ENCODE measurements around the gene SLC30A7. TPM values are rescaled to one million over a fixed set of nuclear protein-coding genes. Genes with fewer than 3 reads are reported as not detected.

SLC30A7 gene
- polyA plus RNA-seq, 4 donors, result 2.0 to 22.1 (median 4.0) TPM

DNA sequence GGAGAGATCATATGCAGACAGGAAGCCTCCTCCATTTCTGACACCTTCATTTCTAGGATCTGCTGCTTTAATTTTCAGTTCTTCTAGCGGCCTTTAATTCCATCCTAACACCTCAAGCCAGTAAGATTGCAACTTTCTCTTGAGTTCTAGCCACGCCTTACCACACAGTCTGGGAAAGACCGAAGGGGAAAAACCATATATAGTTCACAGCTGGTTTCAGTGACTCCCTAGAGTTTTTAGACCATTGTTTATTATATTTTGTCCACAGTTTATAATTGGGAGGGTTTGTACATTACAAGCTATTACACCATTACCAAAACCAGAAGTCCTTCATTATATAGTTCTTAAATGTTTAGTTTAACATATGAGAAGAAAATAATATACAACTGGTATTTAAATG, 92.2 kb downstream of the SLC30A7 start:
- H3K4me3 ChIP-seq (ENCODE audit: low read depth in 1 of 3, low read length in 3 of 3), result no peak overlapping the region
- no peak for FAIRE-seq
- WGBS, 3 donors, result 75 to 96% (median 80%) methylated on average over 3 of the region's 3 CpGs
- H3K9me3 ChIP-seq (ENCODE audit: control insufficient read depth in 2 of 2, insufficient read depth in 1 of 2, low read depth in 1 of 2, low read length in 1 of 2), result no peaks in the 10 kb centered on the region
- DNase-seq, result peak in 1 of 2 donors; percentile 11
- no peaks in the 10 kb centered on the region for H3K4me1 ChIP-seq (ENCODE audit: control insufficient read depth in 3 of 3, insufficient read depth in 2 of 3, low read depth in 1 of 3, low read length in 2 of 3)
- peaks cover 2 to 8% (median 6%) of the 10 kb centered on the region in 3 donors for H3K36me3 ChIP-seq (ENCODE audit: control insufficient read depth in 3 of 3, insufficient read depth in 2 of 3, low read depth in 1 of 3, low read length in 3 of 3)
- H3K27me3 ChIP-seq (ENCODE audit: control insufficient read depth in 3 of 3, insufficient read depth in 3 of 3, low read length in 3 of 3), result no peaks in the 10 kb centered on the region
- no peak overlapping the region for H3K27ac ChIP-seq (ENCODE audit: low read depth in 1 of 3, low read length in 2 of 3)

DNA sequence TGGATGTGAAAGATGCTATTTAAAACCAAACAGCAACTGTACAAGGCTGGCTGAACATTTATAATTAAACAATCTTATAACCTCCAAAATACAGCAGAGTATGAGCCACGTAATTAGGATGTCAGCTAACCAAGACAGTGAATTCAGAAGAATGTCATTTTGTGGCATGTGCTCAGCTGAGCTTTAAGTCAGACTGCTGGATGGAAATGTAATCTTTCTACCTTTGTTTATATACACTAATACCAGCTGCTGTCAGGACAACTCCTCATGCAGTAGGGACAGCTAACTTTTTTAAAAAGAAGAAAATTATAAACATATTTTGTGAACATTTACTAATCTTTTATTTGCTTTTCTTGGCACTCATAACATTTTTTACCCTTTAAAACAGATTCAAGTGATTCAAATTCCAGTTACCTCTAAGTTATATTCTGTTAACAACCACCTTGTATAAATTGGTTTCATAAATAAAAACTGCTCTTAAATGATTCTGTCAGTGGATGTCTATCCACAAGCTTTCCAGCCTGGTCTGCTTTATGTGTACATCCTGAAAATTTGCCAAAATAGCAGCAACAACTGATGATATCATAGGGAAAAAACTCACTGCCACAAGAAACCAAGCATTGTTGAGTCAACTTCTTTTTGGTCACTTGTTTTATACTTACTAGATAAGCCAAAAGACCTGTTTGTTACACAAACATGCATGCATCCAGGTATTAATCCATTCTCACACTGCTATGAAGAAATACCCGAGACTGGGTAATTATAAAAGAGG, 93.6 kb downstream of the SLC30A7 start:
- DNase-seq (no peak), FAIRE-seq (no peak)
- H3K4me3 ChIP-seq (ENCODE audit: low read depth in 1 of 3, low read length in 3 of 3), result no peak overlapping the region
- H3K36me3 ChIP-seq (ENCODE audit: control insufficient read depth in 3 of 3, insufficient read depth in 2 of 3, low read depth in 1 of 3, low read length in 3 of 3), result peaks cover 2 to 6% (median 2%) of the 10 kb centered on the region in 3 donors
- H3K9me3 ChIP-seq (ENCODE audit: control insufficient read depth in 2 of 2, insufficient read depth in 1 of 2, low read depth in 1 of 2, low read length in 1 of 2), result no peaks in the 10 kb centered on the region
- no peak overlapping the region for H3K27ac ChIP-seq (ENCODE audit: low read depth in 1 of 3, low read length in 2 of 3)
- H3K27me3 ChIP-seq (ENCODE audit: control insufficient read depth in 3 of 3, insufficient read depth in 3 of 3, low read length in 3 of 3), result no peaks in the 10 kb centered on the region
- WGBS, 3 donors, result 74 to 84% (median 80%) methylated on average over 2 of the region's 2 CpGs
- no peaks in the 10 kb centered on the region for H3K4me1 ChIP-seq (ENCODE audit: control insufficient read depth in 3 of 3, insufficient read depth in 2 of 3, low read depth in 1 of 3, low read length in 2 of 3)

DNA sequence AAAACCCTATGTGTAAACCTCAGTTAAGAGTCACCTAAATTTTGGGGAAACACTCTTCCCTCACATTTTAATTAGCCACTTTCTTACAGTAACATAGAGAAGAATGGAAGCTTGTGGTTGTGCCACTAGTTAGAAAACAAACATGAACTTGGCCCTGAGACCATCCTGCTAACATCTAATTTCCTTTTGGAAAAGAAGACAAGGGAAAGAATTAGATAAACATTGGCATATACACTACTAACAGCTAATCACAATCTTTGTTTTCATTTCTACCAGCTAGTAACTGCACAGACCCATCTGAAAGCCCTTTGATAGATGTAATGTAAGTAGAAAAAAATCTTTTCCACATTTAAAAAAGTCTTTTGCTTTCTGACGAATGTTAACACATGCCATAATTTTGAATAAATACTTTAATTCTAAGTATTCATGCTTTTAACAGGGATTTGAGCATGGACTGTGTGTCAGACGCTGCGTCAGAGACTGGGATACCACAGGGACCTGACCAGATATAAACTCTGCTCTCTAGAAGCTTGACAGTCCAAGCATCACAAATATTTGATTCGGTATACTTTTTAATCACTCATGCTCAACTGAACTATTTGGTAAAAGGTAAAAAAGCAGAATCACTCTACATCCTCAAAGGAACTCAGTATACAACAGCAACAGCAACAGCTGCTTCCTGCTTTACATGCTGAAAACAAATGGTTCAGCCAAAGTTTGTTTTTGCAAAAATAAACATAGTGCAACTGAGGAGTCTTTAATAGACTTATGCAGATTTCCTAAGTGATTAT, 99.5 kb downstream of the SLC30A7 start:
- 56 to 85% (median 81%) methylated on average over 4 of the region's 4 CpGs for WGBS, 3 donors
- Histone ChIP-seq H3K4me3 (ENCODE audit: low read depth in 1 of 3, low read length in 3 of 3) (no peak overlapping the region), H3K27ac (ENCODE audit: low read depth in 1 of 3, low read length in 2 of 3) (peak overlapping the region in 2 of 3 donors; percentile 21 to 26), H3K36me3 (ENCODE audit: control insufficient read depth in 3 of 3, insufficient read depth in 2 of 3, low read depth in 1 of 3, low read length in 3 of 3) (peaks cover 0 to 10% (median 1%) of the 10 kb centered on the region in 3 donors), H3K27me3 (ENCODE audit: control insufficient read depth in 3 of 3, insufficient read depth in 3 of 3, low read length in 3 of 3) (no peaks in the 10 kb centered on the region), H3K9me3 (ENCODE audit: control insufficient read depth in 2 of 2, insufficient read depth in 1 of 2, low read depth in 1 of 2, low read length in 1 of 2) (no peaks in the 10 kb centered on the region), H3K4me1 (ENCODE audit: control insufficient read depth in 3 of 3, insufficient read depth in 2 of 3, low read depth in 1 of 3, low read length in 2 of 3) (no peaks in the 10 kb centered on the region)
- DNase-seq (no peak), FAIRE-seq (no peak)

DNA sequence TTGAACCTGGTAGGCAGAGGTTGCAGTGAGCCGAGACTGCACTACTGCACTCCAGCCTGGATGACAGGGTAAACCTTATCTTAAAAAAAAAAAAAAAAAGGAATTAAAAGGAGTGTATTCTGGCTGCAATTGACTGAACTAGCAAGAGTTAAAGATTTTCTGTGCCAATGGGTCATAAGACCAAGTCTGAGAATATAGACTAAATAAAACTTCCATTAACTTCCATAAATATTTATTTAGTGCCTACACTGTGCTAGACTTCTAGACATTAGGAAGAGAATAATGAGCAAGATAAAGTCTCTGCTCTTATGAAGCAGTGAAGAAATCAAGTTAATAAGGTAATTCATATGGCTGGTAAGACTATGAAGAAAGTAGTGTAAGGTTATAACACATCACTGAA, 102.5 kb downstream of the SLC30A7 start:
- FAIRE-seq, result no peak
- WGBS, 3 donors, result 93 to 100% (median 100%) methylated on average over 1 of the region's 1 CpG
- H3K27me3 ChIP-seq (ENCODE audit: control insufficient read depth in 3 of 3, insufficient read depth in 3 of 3, low read length in 3 of 3), result no peaks in the 10 kb centered on the region
- H3K36me3 ChIP-seq (ENCODE audit: control insufficient read depth in 3 of 3, insufficient read depth in 2 of 3, low read depth in 1 of 3, low read length in 3 of 3), result peaks cover 0 to 8% (median 4%) of the 10 kb centered on the region in 3 donors
- H3K27ac ChIP-seq (ENCODE audit: low read depth in 1 of 3, low read length in 2 of 3), result no peak overlapping the region
- H3K9me3 ChIP-seq (ENCODE audit: control insufficient read depth in 2 of 2, insufficient read depth in 1 of 2, low read depth in 1 of 2, low read length in 1 of 2), result no peaks in the 10 kb centered on the region
- H3K4me1 ChIP-seq (ENCODE audit: control insufficient read depth in 3 of 3, insufficient read depth in 2 of 3, low read depth in 1 of 3, low read length in 2 of 3), result no peaks in the 10 kb centered on the region
- DNase-seq, result no peak
- H3K4me3 ChIP-seq (ENCODE audit: low read depth in 1 of 3, low read length in 3 of 3), result no peak overlapping the region

- Histone ChIP-seq H3K4me1 (ENCODE audit: control insufficient read depth in 3 of 3, insufficient read depth in 2 of 3, low read depth in 1 of 3, low read length in 2 of 3) (peaks cover 0 to 3% (median 0%) of the 10 kb centered on the region in 3 donors), H3K27ac (ENCODE audit: low read depth in 1 of 3, low read length in 2 of 3) (no peak overlapping the region), H3K9me3 (ENCODE audit: control insufficient read depth in 2 of 2, insufficient read depth in 1 of 2, low read depth in 1 of 2, low read length in 1 of 2) (no peaks in the 10 kb centered on the region), H3K36me3 (ENCODE audit: control insufficient read depth in 3 of 3, insufficient read depth in 2 of 3, low read depth in 1 of 3, low read length in 3 of 3) (peaks cover 0 to 6% (median 5%) of the 10 kb centered on the region in 3 donors), H3K4me3 (ENCODE audit: low read depth in 1 of 3, low read length in 3 of 3) (no peak overlapping the region), H3K27me3 (ENCODE audit: control insufficient read depth in 3 of 3, insufficient read depth in 3 of 3, low read length in 3 of 3) (no peaks in the 10 kb centered on the region)
- WGBS, 3 donors, result 79 to 95% (median 93%) methylated on average over 2 of the region's 2 CpGs
- DNase-seq (no peak), FAIRE-seq (no peak)
These were observed 104.4 kb downstream of the SLC30A7 start for GRCh38 chr1:101000131-101000873.

DNA sequence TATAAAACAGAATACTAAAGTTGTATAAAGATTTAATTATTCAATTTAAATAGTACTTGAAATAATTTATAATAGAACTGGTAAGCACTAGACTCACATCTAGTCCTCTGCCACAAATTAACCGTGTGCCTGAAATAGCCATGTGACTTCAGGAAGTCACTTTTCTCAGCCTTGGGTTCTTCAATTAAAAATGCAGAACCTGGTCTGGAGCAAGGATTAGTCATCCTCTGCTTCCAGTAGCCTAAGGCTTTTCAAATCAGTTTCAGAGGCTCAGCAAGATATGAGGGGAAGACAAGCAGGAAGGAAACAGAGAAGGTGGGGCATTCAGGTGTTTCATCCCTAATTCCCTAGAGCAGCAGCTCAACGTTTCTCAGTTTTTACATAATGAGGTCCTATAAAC, 106.7 kb downstream of the SLC30A7 start:
- WGBS, 3 donors, result 46 to 50% (median 49%) methylated on average over 2 of the region's 2 CpGs

GRCh38 chr1:101003012-101003650, 107.2 kb downstream of the SLC30A7 start:
- no peak overlapping the region for H3K27ac ChIP-seq (ENCODE audit: low read depth in 1 of 3, low read length in 2 of 3)
- FAIRE-seq, result no peak

More for the DNA sequence above, 106.7 kb downstream of the SLC30A7 start:
- Histone ChIP-seq H3K36me3 (ENCODE audit: control insufficient read depth in 3 of 3, insufficient read depth in 2 of 3, low read depth in 1 of 3, low read length in 3 of 3) (peaks cover 3 to 6% (median 5%) of the 10 kb centered on the region in 3 donors), H3K4me1 (ENCODE audit: control insufficient read depth in 3 of 3, insufficient read depth in 2 of 3, low read depth in 1 of 3, low read length in 2 of 3) (peaks cover 0 to 3% (median 0%) of the 10 kb centered on the region in 3 donors), H3K9me3 (ENCODE audit: control insufficient read depth in 2 of 2, insufficient read depth in 1 of 2, low read depth in 1 of 2, low read length in 1 of 2) (no peaks in the 10 kb centered on the region), H3K4me3 (ENCODE audit: low read depth in 1 of 3, low read length in 3 of 3) (no peak overlapping the region), H3K27me3 (ENCODE audit: control insufficient read depth in 3 of 3, insufficient read depth in 3 of 3, low read length in 3 of 3) (no peaks in the 10 kb centered on the region), H3K27ac (ENCODE audit: low read depth in 1 of 3, low read length in 2 of 3) (peak overlapping the region in 1 of 3 donors; percentile 14)
- no peak for FAIRE-seq
- DNase-seq, result no peak

More at GRCh38 chr1:101003012-101003650, 107.2 kb downstream of the SLC30A7 start:
- H3K4me3 ChIP-seq (ENCODE audit: low read depth in 1 of 3, low read length in 3 of 3), result no peak overlapping the region
- H3K27me3 ChIP-seq (ENCODE audit: control insufficient read depth in 3 of 3, insufficient read depth in 3 of 3, low read length in 3 of 3), result no peaks in the 10 kb centered on the region
- peaks cover 3 to 6% (median 5%) of the 10 kb centered on the region in 3 donors for H3K36me3 ChIP-seq (ENCODE audit: control insufficient read depth in 3 of 3, insufficient read depth in 2 of 3, low read depth in 1 of 3, low read length in 3 of 3)
- peak in 1 of 2 donors; percentile 14 for DNase-seq
- no peaks in the 10 kb centered on the region for H3K9me3 ChIP-seq (ENCODE audit: control insufficient read depth in 2 of 2, insufficient read depth in 1 of 2, low read depth in 1 of 2, low read length in 1 of 2)
- peaks cover 0 to 3% (median 0%) of the 10 kb centered on the region in 3 donors for H3K4me1 ChIP-seq (ENCODE audit: control insufficient read depth in 3 of 3, insufficient read depth in 2 of 3, low read depth in 1 of 3, low read length in 2 of 3)
- WGBS, 3 donors, result 72 to 94% (median 92%) methylated on average over 1 of the region's 1 CpG

Measured in small intestine (tissue), 7 donors.